Nephron progenitor cell (in vitro differentiated cells): ENCODE data around the gene KRTAP12-2.

ENCODE experiments used
- DNase-seq: peaks from one replicate; pipeline ENCODE4 v3.0.0; 2021
- H3K27ac Mint-ChIP-seq: 2 replicates; pipeline ENCODE4 v1.8.0; 2021; ENCODE audit warnings: mild to moderate bottlenecking, moderate library complexity, mixed read lengths
- H3K27me3 Mint-ChIP-seq: 2 replicates; pipeline ENCODE4 v1.8.0; 2021; ENCODE audit warnings: mild to moderate bottlenecking, low read depth, mixed read lengths; ENCODE audit not compliant: poor library complexity
- H3K36me3 Mint-ChIP-seq: 2 replicates; pipeline ENCODE4 v1.8.0; 2021; ENCODE audit warnings: low read depth, mixed read lengths
- H3K4me1 Mint-ChIP-seq: 2 replicates; pipeline ENCODE4 v1.8.0; 2021; ENCODE audit warnings: mixed read lengths
- H3K4me3 Mint-ChIP-seq: 2 replicates; pipeline ENCODE4 v1.8.0; 2021; ENCODE audit warnings: mild to moderate bottlenecking, moderate library complexity, mixed read lengths
- H3K9me3 Mint-ChIP-seq: 2 replicates; pipeline ENCODE4 v1.8.0; 2021; ENCODE audit warnings: mild to moderate bottlenecking, moderate library complexity, mixed read lengths
- CTCF ChIP-seq: fragments of 200-600 bp; sonication (generic); IDR thresholded peaks from 2 replicates; pipeline ENCODE4 v1.5.0; 2021; ENCODE audit warnings: antibody characterized with exemption

The KRTAP12-2 gene

GRCh38 chr21:44658913-44659595 lies 7.7 kb downstream of the KRTAP12-2 start:
- H3K27me3 Mint-ChIP-seq = peaks cover 13% of the 10 kb centered on the region
- peaks cover 25% of the 10 kb centered on the region for H3K4me1 Mint-ChIP-seq
- no peak for TF ChIP-seq CTCF
- peaks cover 7% of the 10 kb centered on the region for H3K36me3 Mint-ChIP-seq
- H3K27ac Mint-ChIP-seq = no peak overlapping the region
- H3K4me3 Mint-ChIP-seq = no peak overlapping the region
- peaks cover 58% of the 10 kb centered on the region for H3K9me3 Mint-ChIP-seq
- DNase-seq = no peak

- no peak overlapping the region for H3K4me3 Mint-ChIP-seq
- H3K36me3 Mint-ChIP-seq = peaks cover 7% of the 10 kb centered on the region
- peaks cover 62% of the 10 kb centered on the region for H3K9me3 Mint-ChIP-seq
- no peak for DNase-seq
- H3K27me3 Mint-ChIP-seq = peaks cover 13% of the 10 kb centered on the region
- no peak for TF ChIP-seq CTCF
- H3K4me1 Mint-ChIP-seq = peaks cover 25% of the 10 kb centered on the region
- H3K27ac Mint-ChIP-seq = no peak overlapping the region
These were observed 8.2 kb downstream of the KRTAP12-2 start for GRCh38 chr21:44658541-44658910.

GRCh38 chr21:44657635-44658540 lies 8.8 kb downstream of the KRTAP12-2 start, which contains the start of gene KRTAP12-3:
Gene KRTAP12-3 (plus strand): TSS chr21:44657932. CDS start chr21:44657980, 48 bp downstream.
- no peak within 1 kb of the TSS for H3K27ac Mint-ChIP-seq
- H3K9me3 Mint-ChIP-seq = peaks cover 66% of the 10 kb centered on the region
- no peak within 1 kb of the TSS for H3K4me3 Mint-ChIP-seq
- peaks cover 15% of the 10 kb centered on the region for H3K27me3 Mint-ChIP-seq
- no peak for DNase-seq
- H3K36me3 Mint-ChIP-seq = peaks cover 7% of the 10 kb centered on the region
- TF ChIP-seq CTCF = no peak
- H3K4me1 Mint-ChIP-seq = peaks cover 25% of the 10 kb centered on the region

GRCh38 chr21:44656868-44657267 lies 9.9 kb downstream of the KRTAP12-2 start:
- no peak overlapping the region for H3K4me3 Mint-ChIP-seq
- no peak overlapping the region for H3K27ac Mint-ChIP-seq
- H3K27me3 Mint-ChIP-seq = peaks cover 15% of the 10 kb centered on the region
- H3K9me3 Mint-ChIP-seq = peaks cover 60% of the 10 kb centered on the region
- no peak for TF ChIP-seq CTCF
- H3K36me3 Mint-ChIP-seq = peaks cover 7% of the 10 kb centered on the region
- peaks cover 25% of the 10 kb centered on the region for H3K4me1 Mint-ChIP-seq
- DNase-seq = no peak

GRCh38 chr21:44654576-44655175 lies 12.1 kb downstream of the KRTAP12-2 start, which contains the start of gene KRTAP12-4:
Gene KRTAP12-4 (minus strand): TSS chr21:44654659. CDS start chr21:44654614, 45 bp downstream.
- H3K36me3 Mint-ChIP-seq = peaks cover 7% of the 10 kb centered on the region
- H3K9me3 Mint-ChIP-seq = peaks cover 43% of the 10 kb centered on the region
- peaks cover 12% of the 10 kb centered on the region for H3K27me3 Mint-ChIP-seq
- peaks cover 16% of the 10 kb centered on the region for H3K4me1 Mint-ChIP-seq
- no peak for DNase-seq
- no peak within 1 kb of the TSS for H3K27ac Mint-ChIP-seq
- H3K4me3 Mint-ChIP-seq = no peak within 1 kb of the TSS
- no peak for TF ChIP-seq CTCF
